IMR-90 (cell line): ENCODE results near the gene ZMYM4. TPM values are rescaled to one million over a fixed set of nuclear protein-coding genes. Genes with fewer than 3 reads are reported as not detected.

ENCODE experiments used
- ATAC-seq: fragments of 200-7000 bp; cut with Tn5 transposase; 2 replicates; pipeline ENCODE4 v1.9.1; 2020; ENCODE audit warnings: low read depth, mild to moderate bottlenecking, moderate library complexity
- BruUV-seq: library from RNA; stranded (reverse); fragments of 400-500 nt; replicated peaks from 2 replicates; lab custom pipeline; 2021; lab: Mats Ljungman, UMichigan
- CTCF ChIA-PET: fragments of 300-600 bp; formaldehyde crosslinking; extraction: SDS; loops from one replicate; lab custom pipeline; 2021; ENCODE audit warnings: antibody characterized with exemption; lab: Yijun Ruan, JAX
- POLR2A ChIA-PET: fragments of 300-600 bp; sonication (Branson Sonifier 250); formaldehyde crosslinking; loops from one replicate; lab custom pipeline; 2022; ENCODE audit warnings: antibody characterized with exemption; ENCODE audit not compliant: unreplicated experiment; lab: Charles Lee
- DNase-seq: peaks from one replicate; pipeline ENCODE4 v3.0.0; 2013
- H2AFZ ChIP-seq: replicated peaks from 2 replicates; pipeline ENCODE3; 2013; ENCODE audit warnings: low read length, mild to moderate bottlenecking; ENCODE audit not compliant: poor library complexity
- H2AK5ac ChIP-seq: 2 replicates; pipeline ENCODE4 v1.6.1; 2013; ENCODE audit warnings: low read depth, low read length, inconsistent platforms
- H2AK9ac ChIP-seq: replicated peaks from 2 replicates; pipeline ENCODE3; 2013; ENCODE audit warnings: mild to moderate bottlenecking, low read depth, low read length, moderate library complexity; ENCODE audit not compliant: poor library complexity
- H2BK120ac ChIP-seq: 2 replicates; pipeline ENCODE4 v1.6.1; 2013; ENCODE audit warnings: low read depth, low read length, inconsistent platforms
- H2BK15ac ChIP-seq: 3 replicates; pipeline ENCODE4 v1.6.1; 2013; ENCODE audit warnings: low read depth, low read length, inconsistent platforms
- H2BK20ac ChIP-seq: 2 replicates; pipeline ENCODE4 v1.6.1; 2013; ENCODE audit warnings: low read depth, mild to moderate bottlenecking, inconsistent platforms, low read length, moderate library complexity
- H2BK5ac ChIP-seq: 2 replicates; pipeline ENCODE4 v1.6.1; 2013; ENCODE audit warnings: mild to moderate bottlenecking, low read depth, low read length, inconsistent platforms; ENCODE audit not compliant: poor library complexity, severe bottlenecking
- H3K14ac ChIP-seq: replicated peaks from 2 replicates; pipeline ENCODE4 v1.6.1; 2013; ENCODE audit warnings: low read depth, low read length, inconsistent platforms
- H3K18ac ChIP-seq: 2 replicates; pipeline ENCODE4 v1.6.1; 2013; ENCODE audit warnings: low read depth, low read length, control low read depth
- H3K23ac ChIP-seq: 2 replicates; pipeline ENCODE4 v1.6.1; 2013; ENCODE audit warnings: low read depth, low read length, inconsistent platforms
- H3K27ac ChIP-seq: 2 replicates; pipeline ENCODE4 v1.5.1; 2013; ENCODE audit warnings: mild to moderate bottlenecking, control low read depth, low read length; ENCODE audit not compliant: insufficient read depth
- H3K27me3 ChIP-seq: 2 replicates; pipeline ENCODE4 v1.6.1; 2013; ENCODE audit warnings: low read length; ENCODE audit not compliant: control insufficient read depth, insufficient read depth
- H3K36me3 ChIP-seq: 2 replicates; pipeline ENCODE4 v1.6.1; 2013; ENCODE audit warnings: low read length, mixed read lengths; ENCODE audit not compliant: control insufficient read depth, insufficient read depth
- H3K4ac ChIP-seq: 2 replicates; pipeline ENCODE4 v1.6.1; 2013; ENCODE audit warnings: low read depth, low read length, inconsistent platforms
- H3K4me1 ChIP-seq: 2 replicates; pipeline ENCODE4 v1.6.1; 2013; ENCODE audit warnings: low read length, mixed read lengths; ENCODE audit not compliant: control insufficient read depth, insufficient read depth
- H3K4me2 ChIP-seq: 2 replicates; pipeline ENCODE4 v1.6.1; 2013; ENCODE audit warnings: low read depth, mild to moderate bottlenecking, control low read depth, low read length, moderate library complexity
- H3K4me3 ChIP-seq: 2 replicates; pipeline ENCODE4 v1.5.1; 2013; ENCODE audit warnings: low read depth, mild to moderate bottlenecking, control low read depth, low read length, moderate library complexity; ENCODE audit not compliant: insufficient read depth
- H3K56ac ChIP-seq: 2 replicates; pipeline ENCODE4 v1.6.1; 2013; ENCODE audit warnings: low read length, inconsistent platforms; ENCODE audit not compliant: insufficient read depth; ENCODE audit errors: extremely low read depth
- H3K79me1 ChIP-seq, 2 experiments: 2 replicates each; pipeline ENCODE4 v1.6.1; 2013; ENCODE audit warnings: low read length in 2 of 2, inconsistent platforms in 1 of 2, low read depth in 1 of 2
- H3K9ac ChIP-seq: 2 replicates; pipeline ENCODE4 v1.6.1; 2013; ENCODE audit warnings: low read depth, low read length, control low read depth
- H3K9me1 ChIP-seq: 2 replicates; pipeline ENCODE4 v1.6.1; 2013; ENCODE audit warnings: low read length, inconsistent platforms; ENCODE audit not compliant: insufficient read depth
- H3K9me3 ChIP-seq: 2 replicates; pipeline ENCODE4 v1.6.1; 2013; ENCODE audit warnings: low read length; ENCODE audit not compliant: control insufficient read depth, insufficient read depth
- H4K20me1 ChIP-seq: 2 replicates; pipeline ENCODE4 v1.6.1; 2013; ENCODE audit warnings: low read length, inconsistent platforms; ENCODE audit not compliant: insufficient read depth
- H4K5ac ChIP-seq: 2 replicates; pipeline ENCODE4 v1.6.1; 2013; ENCODE audit warnings: mild to moderate bottlenecking, low read depth, low read length, control low read depth
- H4K8ac ChIP-seq, 2 experiments: 2 replicates each; pipeline ENCODE4 v1.6.1; 2013; ENCODE audit warnings: low read depth in 2 of 2, low read length in 2 of 2, control low read depth in 1 of 2, inconsistent platforms in 1 of 2
- H4K91ac ChIP-seq: 2 replicates; pipeline ENCODE4 v1.6.1; 2013; ENCODE audit warnings: low read depth, low read length, inconsistent platforms; ENCODE audit not compliant: insufficient read depth
- BHLHE40 ChIP-seq: fragments of 150-350 bp; IDR thresholded peaks from 2 replicates; pipeline ENCODE4 v1.6.1; 2016; ENCODE audit warnings: mild to moderate bottlenecking, low read depth, low read length
- CEBPB ChIP-seq: IDR thresholded peaks from 2 replicates; pipeline ENCODE4 v1.6.1; 2012; ENCODE audit warnings: low read depth, low read length, improper control_type of control experiment
- CHD1 ChIP-seq: IDR thresholded peaks from 2 replicates; pipeline ENCODE4 v1.6.1; 2012; ENCODE audit warnings: low read depth, low read length, improper control_type of control experiment
- CTCF ChIP-seq: conservative IDR thresholded peaks from 2 replicates; pipeline ENCODE4 v1.5.1; 2012; ENCODE audit warnings: mild to moderate bottlenecking, low read depth, low read length, improper control_type of control experiment
- ELK1 ChIP-seq: fragments of 150-350 bp; IDR thresholded peaks from 2 replicates; pipeline ENCODE4 v1.6.1; 2016; ENCODE audit warnings: low read depth, mild to moderate bottlenecking, low read length, moderate library complexity, borderline replicate concordance
- FOS ChIP-seq: fragments of 150-350 bp; IDR thresholded peaks from 2 replicates; pipeline ENCODE4 v1.6.1; 2016; ENCODE audit warnings: low read depth, low read length
- MAFK ChIP-seq: IDR thresholded peaks from 2 replicates; pipeline ENCODE4 v1.6.1; 2012; ENCODE audit warnings: low read depth, low read length, improper control_type of control experiment
- MAZ ChIP-seq: IDR thresholded peaks from 2 replicates; pipeline ENCODE4 v1.6.1; 2012; ENCODE audit warnings: low read depth, mild to moderate bottlenecking, low read length, improper control_type of control experiment, moderate library complexity, borderline replicate concordance
- MXI1 ChIP-seq: IDR thresholded peaks from 2 replicates; pipeline ENCODE4 v1.6.1; 2012; ENCODE audit warnings: low read depth, mild to moderate bottlenecking, low read length, moderate library complexity, borderline replicate concordance
- NFE2L2 ChIP-seq: fragments of 150-350 bp; IDR thresholded peaks from 2 replicates; pipeline ENCODE4 v1.6.1; 2016; ENCODE audit warnings: low read depth, mild to moderate bottlenecking, low read length
- POLR2A ChIP-seq: IDR thresholded peaks from 2 replicates; pipeline ENCODE4 v1.6.1; 2012; ENCODE audit warnings: mild to moderate bottlenecking, low read depth, low read length
- RAD21 ChIP-seq: IDR thresholded peaks from 2 replicates; pipeline ENCODE4 v1.6.1; 2012; ENCODE audit warnings: low read length, improper control_type of control experiment
- RCOR1 ChIP-seq: IDR thresholded peaks from 2 replicates; pipeline ENCODE4 v1.6.1; 2012; ENCODE audit warnings: mild to moderate bottlenecking, low read length, improper control_type of control experiment; ENCODE audit not compliant: insufficient replicate concordance
- RFX5 ChIP-seq: IDR thresholded peaks from 2 replicates; pipeline ENCODE4 v1.8.0; 2012; ENCODE audit warnings: low read depth, mild to moderate bottlenecking, low read length, moderate library complexity
- SMC3 ChIP-seq: fragments of 150-350 bp; IDR thresholded peaks from 2 replicates; pipeline ENCODE4 v1.6.1; 2016; ENCODE audit warnings: low read depth, mild to moderate bottlenecking, antibody characterized with exemption, low read length, moderate library complexity
- WGBS, 2 experiments: methylation state at CpG; one replicate each; pipeline versions ENCODE4 v1.1.5 to v1.1.7; 2013; ENCODE audit warnings: missing lambda C conversion rate in 2 of 2; ENCODE audit not compliant: insufficient read length in 1 of 2; ENCODE audit errors: extremely low coverage in 2 of 2; 5-methylcytosine and 5-hydroxymethylcytosine counted together
- dilution Hi-C: fragments of 300-500 bp; cut with HindIII; formaldehyde crosslinking; loops from one replicate; pipeline ENCODE4 v1.14.3; 2018; ENCODE audit warnings: low sequenced_read_pairs; ENCODE audit not compliant: unreplicated experiment
- in situ Hi-C: fragments of 300-500 bp; cut with MboI; formaldehyde crosslinking; loops from 3 replicates; pipeline ENCODE4 v1.14.3; 2019; ENCODE audit warnings: low sequenced_read_pairs, inconsistent platforms, mixed read lengths
- intact Hi-C: fragments of 100-400 bp; cut with micrococcal nuclease; formaldehyde crosslinking; loops from 2 replicates; pipeline ENCODE4 v1.10.0; 2022
- polyA plus RNA-seq, 3 experiments: library from polyadenylated mRNA; depleted of rRNA; stranded (reverse); fragments of >200 nt; gene quantifications; 2 replicates each; pipeline ENCODE4 v1.2.3, GENCODE V29; 2012; ENCODE audit warnings: low replicate concordance in 1 of 3
- total RNA-seq: library from RNA; depleted of rRNA; stranded (reverse); fragments of >200 nt; gene quantifications from 2 replicates; pipeline ENCODE4 v1.2.3, GENCODE V29; 2012
- TF ChIP-seq, protein P1 (sequence below): fragments of 150-350 bp; IDR thresholded peaks from 2 replicates; pipeline ENCODE4 v1.6.1; 2017; ENCODE audit warnings: mild to moderate bottlenecking, antibody characterized with exemption, low read length, low read depth

Gene ZMYM4
- total and polyA plus RNA-seq, 2 of the 4 experiments (the other 2 are of a cell fraction), result 14.7 to 53.8 TPM

DNA sequence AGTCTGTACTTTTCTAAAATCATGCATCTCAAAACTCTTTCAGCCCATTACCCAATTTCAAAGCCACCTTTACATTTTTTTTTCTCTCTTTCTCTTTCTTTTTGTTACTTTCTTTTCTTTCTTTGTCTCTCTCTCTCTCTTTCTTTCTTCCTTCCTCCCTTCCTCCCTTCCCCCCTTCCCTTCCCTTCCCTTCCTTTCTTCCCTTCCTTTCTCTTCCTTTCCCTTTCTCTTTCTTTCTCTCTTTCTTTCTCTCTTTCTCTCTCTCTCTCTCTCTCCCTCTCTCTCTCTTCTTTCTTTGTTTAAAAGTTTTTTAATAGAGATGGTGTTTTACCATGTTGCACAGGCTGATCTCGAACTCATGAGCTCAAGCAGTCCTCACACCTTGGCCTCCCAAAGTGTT is 11.5 kb downstream of the ZMYM4 start:
- no CpG with 5 or more reads among the region's 1 CpG for WGBS, 2 experiments
- no peak overlapping the region for H3K9ac ChIP-seq

More for the DNA sequence above, 11.5 kb downstream of the ZMYM4 start:
- Histone ChIP-seq H3K23ac (no peak overlapping the region), H4K91ac (no peak overlapping the region), H3K56ac (no peak overlapping the region), H3K4me2 (no peak overlapping the region), H3K9me3 (peaks cover 4% of the 10 kb centered on the region; the same call in 1 of the 2 replicates), H3K18ac (no peak overlapping the region), H3K14ac (no peak overlapping the region), H4K8ac (no peak overlapping the region), H3K4me3 (no peak overlapping the region), H3K27me3 (no peaks in the 10 kb centered on the region), H2BK5ac (no peak overlapping the region), H3K4me1 (no peaks in the 10 kb centered on the region), H4K5ac (no peak overlapping the region), H3K27ac (no peak overlapping the region), H2AK9ac (no peak overlapping the region), H3K9me1 (no peaks in the 10 kb centered on the region), H2BK120ac (no peak overlapping the region), H2AFZ (no peak overlapping the region), H3K4ac (no peak overlapping the region), H2BK20ac (no peak overlapping the region), H4K20me1 (peaks cover 37% of the 10 kb centered on the region; the same call in 1 of the 2 replicates), H3K36me3 (peaks cover 8% of the 10 kb centered on the region), H3K79me1 (peaks cover 19 to 57% of the 10 kb centered on the region in 2 experiments; a peak in 3 of 4 replicates), H2BK15ac (no peak overlapping the region), H2AK5ac (no peak overlapping the region)
- CTCF ChIA-PET, result interaction anchor here (1.1 kb wide), 1 partner anchor 9 kb away, joined by 3 read pairs; no protein-coding TSS in a partner anchor
- TF ChIP-seq CEBPB, result no peak
- TF ChIP-seq CTCF, result no peak
- no peak for TF ChIP-seq ELK1
- TF ChIP-seq SMC3, result no peak
- TF ChIP-seq NFE2L2, result no peak
- TF ChIP-seq RAD21, result no peak
- TF ChIP-seq, protein P1, sequence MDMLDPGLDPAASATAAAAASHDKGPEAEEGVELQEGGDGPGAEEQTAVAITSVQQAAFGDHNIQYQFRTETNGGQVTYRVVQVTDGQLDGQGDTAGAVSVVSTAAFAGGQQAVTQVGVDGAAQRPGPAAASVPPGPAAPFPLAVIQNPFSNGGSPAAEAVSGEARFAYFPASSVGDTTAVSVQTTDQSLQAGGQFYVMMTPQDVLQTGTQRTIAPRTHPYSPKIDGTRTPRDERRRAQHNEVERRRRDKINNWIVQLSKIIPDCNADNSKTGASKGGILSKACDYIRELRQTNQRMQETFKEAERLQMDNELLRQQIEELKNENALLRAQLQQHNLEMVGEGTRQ, result no peak
- no peak for TF ChIP-seq RFX5
- no peak for TF ChIP-seq MAFK
- TF ChIP-seq POLR2A, result no peak
- no peak for TF ChIP-seq MXI1
- no peak for TF ChIP-seq CHD1
- no peak for TF ChIP-seq BHLHE40
- no peak for TF ChIP-seq FOS
- no peak for TF ChIP-seq MAZ
- TF ChIP-seq RCOR1, result no peak
- intact Hi-C loops (no loop called here), dilution Hi-C loops (no loop called here), in situ Hi-C loops (no loop called here)
- no TSS peak for BruUV-seq
- ATAC-seq, result no peak
- POLR2A ChIA-PET, result no interaction called here
- no peak for DNase-seq
